GM10847 (cell line): ENCODE data around the gene SRCIN1.

Experiments used
- POLR2A ChIP-seq: IDR thresholded peaks from 2 replicates; pipeline ENCODE4 v1.6.1; 2011; ENCODE audit not compliant: insufficient read length; ENCODE audit errors: extremely low read depth

SRCIN1 gene

DNA sequence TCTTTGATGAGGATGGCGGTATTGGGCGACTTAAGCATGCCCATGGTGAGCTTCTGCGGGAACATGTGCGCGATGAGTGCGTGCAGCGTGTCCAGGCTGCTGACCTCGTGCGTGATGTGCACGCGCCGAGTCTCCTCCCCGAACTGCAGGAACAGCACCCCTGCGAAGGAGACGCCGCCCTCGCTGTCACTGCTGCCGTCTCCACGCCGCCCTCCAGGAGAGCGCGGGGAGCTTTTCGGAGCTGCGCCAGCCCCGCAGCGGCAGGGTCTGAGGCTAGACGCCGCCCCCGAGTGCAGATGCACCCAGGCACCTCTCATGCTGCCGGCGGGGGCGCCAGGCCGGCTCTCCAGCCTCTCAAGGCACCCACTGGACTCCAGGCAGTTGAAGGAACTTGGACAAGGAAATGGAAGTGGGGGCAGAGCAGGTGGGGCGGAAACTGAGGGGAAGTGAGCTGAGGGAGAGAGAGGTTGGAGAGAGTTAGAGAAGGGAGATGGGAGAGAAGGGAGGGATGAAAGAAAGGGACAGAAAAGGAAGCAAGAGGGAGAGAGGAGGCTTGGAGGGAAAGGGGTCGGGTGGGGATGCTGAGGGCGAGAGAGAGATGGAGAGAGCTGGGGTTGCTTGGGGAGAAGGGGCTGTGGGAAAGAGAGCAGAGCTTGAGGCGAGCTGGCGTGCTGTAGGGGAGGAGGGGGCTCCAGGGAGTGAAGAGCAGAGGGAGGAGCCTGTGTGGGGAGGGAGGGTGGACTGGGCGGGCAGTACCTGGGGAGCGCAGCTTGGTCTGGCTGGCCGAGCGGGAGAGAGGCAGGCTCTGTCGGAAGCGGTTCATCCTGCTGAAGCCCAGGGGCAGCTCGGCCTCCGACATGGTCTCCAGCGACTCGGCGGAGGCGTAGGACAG is 42.1 kb downstream of the SRCIN1 start:
- TF ChIP-seq POLR2A: no peak

DNA sequence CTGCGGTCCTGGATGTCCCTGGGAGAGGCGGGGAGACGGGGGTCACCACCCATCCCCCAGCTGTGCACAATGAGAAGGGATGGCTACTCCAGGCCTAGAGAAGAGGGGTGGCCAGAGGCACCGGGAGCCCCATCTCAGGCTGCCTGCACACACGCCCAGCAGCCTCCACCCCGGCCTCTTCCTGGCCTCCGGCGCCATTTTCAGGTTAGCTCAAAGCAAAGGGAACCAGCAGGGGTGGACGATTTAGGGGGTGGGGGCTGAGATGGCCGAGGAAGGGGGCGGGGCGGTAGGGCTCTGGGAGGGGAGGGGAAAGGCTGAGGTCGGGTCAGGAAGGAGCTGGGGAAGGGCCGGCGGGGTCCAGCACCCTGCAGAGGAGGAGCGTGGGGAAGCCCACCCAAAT is 42.8 kb downstream of the SRCIN1 start:
- TF ChIP-seq POLR2A: no peak

DNA sequence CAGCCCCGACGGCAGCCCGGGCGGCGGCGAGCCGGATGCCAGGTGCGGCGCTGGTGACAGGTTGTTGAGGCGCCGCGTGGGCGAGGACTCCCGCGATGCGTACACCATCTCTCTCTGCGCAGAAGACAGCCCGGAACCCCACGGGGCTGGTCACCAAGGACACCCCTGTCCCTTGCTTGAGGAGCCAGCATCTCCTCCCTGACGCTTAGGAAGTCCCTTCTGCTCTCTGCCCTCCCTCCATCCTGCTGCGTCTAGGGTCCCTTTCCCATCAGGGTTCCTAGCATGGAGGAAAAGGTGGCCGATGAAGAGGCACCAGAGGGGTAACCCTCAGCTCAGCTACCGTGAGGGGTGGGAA is 43.6 kb downstream of the SRCIN1 start:
- TF ChIP-seq POLR2A: no peak

DNA sequence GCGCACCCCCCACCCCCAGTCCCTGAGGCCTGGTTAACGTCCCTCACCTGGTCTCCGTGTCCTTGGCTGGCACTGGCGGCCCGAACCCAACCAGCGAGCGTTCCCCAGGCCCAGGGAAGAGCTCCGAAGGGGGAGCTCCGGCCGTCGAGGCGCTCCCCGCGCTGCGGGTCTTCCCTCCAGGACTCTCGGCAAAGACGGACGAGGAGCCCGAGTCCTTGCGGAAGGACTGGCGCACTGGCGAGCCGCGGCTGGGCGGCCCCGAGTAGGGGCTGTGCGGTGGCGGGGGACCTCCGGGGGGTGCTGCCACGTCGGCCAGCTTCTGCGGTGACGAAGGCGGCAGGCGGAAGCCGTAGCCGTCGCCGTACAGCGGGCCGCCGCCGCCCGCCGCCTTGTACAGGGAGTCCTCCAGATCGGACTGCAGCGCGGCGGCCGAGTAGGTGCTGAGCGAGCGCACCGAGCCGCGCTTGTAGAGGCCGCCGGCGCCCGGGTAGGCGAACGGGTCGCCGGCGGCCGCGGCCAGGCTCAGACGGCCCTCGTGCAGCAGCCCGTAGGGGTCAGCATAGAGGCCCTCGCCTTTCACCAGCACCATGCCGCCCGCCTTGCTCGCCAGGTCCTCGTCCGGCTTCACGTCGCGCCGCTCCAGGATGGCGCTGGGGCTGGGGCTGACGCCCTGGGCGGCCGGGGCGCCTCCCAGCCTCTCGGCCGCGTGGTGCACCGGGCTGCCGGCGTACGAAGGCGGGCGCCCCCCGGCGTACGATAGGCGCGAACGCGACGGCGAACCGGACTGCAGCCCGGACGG is 44.1 kb downstream of the SRCIN1 start:
- no peak for TF ChIP-seq POLR2A

DNA sequence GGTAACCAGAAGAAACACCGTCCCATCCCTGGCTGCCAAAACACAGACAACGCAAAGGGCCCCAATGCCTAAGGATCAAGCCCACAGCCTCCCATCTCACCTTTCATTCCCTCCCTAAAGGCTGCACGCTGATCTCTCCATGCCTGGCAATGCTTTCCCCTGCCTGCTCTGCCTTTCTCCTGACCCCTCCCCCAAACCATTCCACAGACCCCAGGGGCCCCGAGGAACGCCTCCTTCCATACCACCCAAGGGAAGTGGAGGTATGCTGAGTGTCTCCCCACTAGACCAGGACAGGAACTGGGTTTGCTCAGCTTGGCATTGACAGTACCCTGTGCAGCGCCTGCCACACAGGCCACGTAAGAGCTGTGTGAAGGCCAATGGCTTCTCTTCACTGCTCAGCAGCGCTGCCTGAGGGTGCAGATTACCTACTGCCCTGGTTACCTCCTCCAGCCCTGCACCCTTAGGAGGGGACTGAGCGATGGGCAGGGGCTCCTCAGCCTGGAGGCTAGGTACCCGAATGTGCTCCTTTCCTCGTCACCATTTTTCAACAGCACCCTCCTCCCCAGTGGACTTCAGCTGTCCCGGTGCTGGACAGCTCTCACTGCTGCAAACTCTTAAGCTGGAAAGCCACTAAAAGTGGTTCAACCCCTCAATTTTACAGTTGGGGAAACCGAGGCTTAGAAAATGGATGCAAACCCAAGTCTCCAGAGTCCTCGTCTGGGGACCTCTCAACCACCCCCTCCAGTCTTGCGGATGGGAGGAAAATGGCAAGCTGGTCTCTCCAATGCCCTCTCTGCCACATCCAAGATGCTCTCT is 45.0 kb downstream of the SRCIN1 start:
- no peak for TF ChIP-seq POLR2A

DNA sequence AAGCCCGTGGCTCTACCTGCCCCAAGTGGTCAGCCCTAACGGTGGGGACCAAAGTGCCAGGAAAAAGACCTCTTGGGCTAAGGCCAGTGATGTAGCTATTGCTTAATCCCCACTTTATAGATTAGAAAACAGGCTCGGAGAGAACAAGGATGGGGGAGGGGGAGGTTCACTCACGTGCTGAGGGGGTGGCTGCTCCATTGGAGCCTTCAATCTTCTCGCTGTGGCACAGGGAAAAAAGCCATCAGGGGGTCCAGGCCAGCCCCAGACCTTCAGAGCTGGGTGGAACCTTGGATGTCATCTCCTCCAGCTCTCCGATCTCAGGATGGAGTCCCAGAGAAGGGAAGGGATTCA is 45.9 kb downstream of the SRCIN1 start:
- TF ChIP-seq POLR2A: no peak

DNA sequence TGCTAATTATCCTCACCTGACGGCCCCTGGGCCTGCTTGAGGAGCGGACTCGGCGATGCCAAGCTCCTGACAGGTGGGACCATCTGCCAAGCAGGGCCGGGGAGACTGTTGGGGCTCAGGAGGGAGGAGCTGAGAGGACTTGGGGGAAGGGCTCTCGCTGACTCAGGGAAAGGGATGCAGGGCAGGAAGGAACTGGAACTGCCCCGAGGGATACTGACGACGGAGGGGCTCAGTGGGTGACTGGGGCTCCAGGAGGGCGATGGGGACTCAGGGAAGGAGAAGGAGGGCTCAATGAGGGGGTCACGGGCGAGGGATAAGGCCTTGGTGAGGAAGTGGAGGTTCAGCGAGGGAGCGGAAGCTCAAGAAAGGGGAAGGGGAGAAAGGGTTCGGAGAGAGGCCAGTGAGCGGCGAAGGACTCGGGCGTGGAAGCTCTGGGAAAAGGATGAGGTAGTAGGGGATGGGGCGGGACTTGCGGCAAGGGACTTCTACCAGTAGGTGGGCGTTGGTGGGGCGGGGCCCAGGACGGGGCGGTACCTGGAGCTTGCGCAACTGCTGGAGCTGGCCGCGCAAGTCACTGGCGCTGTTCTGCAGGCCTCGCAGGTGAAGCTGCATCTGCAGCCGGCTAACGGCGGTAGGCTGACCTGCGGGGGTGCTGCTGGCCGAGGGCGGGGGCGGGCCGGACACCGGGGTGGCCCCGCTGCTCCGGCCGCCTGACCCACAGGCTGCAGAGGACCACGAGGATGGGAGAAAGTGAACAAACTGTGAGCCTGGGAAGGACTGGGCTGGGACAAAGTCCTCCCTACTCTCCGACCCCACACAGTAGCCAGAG is 46.5 kb downstream of the SRCIN1 start:
- TF ChIP-seq POLR2A: no peak

DNA sequence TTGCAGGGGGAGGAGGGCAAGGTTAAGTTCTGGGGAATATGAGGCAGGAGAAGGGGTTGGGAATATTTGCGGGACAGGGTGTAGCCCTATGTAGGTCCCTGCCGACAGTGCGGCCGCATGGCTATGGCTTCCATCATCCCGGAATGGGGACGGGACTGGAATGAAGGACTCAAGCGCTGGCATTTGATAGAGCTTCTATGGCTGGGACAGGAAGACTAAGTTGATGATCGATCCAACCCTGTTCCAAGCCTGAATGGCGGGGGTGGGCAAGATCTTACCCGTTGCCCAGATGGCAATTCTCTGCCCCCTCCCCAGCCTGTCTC is 47.1 kb downstream of the SRCIN1 start:
- no peak for TF ChIP-seq POLR2A

DNA sequence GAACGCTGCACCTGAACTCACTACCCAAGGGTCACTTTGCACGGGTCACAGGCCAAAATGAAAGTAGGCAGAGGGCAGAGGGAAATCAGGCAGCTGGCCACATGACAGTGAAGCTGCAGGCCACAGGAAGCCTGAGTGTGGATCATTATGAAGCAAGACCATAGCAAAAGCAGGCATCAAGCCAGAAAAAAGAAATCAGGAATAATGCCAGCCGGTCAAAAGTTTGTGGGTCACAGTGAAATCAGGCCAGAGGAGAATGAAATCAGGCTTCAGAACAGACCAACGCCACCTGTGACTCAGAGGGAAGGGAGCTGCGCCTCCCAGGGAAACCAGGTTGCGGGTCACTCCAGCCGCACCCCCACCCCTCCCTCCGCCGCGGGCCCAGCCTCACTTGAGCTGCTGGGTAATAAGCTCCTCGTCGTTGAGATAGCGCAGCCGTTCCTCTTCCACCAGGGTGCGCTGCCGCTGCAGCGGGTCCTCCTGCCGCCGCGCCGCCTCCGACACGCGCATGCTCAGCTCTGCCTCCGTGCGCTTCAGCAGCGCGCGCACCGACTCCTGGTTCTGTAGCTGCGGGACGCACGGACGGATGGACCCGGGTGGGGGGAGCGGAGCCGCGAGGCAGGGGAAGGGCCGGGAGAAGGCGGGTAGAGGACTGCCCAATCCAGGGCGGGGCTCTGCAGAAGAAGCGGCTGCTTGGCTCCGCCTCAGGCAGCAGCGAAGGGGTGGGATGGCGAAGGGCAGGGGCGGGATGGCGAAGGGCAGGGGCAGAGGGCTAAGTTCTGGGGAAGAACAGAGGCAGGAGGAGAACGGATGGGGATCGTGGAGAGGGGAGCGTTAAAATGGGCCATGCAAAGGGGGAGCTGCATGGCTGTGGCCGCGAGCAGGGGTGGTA is 47.7 kb downstream of the SRCIN1 start:
- no peak for TF ChIP-seq POLR2A

DNA sequence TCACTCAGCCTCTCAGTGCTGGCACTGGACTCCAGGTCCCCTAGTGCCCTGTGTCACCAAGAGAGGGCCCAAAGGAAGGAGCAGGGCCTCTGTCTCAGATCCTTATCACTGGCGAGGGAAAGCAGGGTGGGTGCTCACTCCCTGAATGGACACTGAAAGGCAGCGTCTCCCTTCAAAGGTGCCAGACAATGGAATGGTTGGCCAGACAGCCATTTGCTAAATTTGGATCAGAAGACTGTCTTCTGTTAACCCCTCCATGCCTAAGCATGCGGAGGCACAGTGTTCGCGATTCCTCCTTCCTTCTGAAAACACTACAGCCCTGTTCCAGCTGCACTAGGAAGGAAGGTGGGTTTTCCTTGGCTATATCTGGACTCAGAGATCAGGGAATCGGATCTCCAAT is 48.4 kb downstream of the SRCIN1 start:
- TF ChIP-seq POLR2A: no peak

DNA sequence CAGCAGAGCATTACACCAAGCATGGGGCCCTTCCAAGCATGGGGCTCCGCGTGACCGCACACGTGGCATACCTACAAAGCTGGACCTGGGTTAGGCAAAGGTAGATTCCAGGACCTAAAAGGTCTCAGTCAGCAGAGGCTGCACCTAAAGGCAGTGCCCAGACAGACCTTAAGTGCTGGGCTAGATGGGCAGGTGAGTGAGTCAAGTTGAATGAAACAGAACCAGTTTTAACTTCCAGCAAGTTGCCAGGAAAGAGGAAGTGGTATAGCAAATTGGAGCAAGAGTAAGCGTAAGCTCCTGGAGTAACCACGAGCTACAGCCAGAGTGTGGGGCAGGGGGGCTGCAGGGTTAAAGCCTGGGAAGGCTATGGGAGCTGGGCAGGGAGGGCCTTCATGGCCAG is 49.5 kb downstream of the SRCIN1 start:
- TF ChIP-seq POLR2A: no peak

DNA sequence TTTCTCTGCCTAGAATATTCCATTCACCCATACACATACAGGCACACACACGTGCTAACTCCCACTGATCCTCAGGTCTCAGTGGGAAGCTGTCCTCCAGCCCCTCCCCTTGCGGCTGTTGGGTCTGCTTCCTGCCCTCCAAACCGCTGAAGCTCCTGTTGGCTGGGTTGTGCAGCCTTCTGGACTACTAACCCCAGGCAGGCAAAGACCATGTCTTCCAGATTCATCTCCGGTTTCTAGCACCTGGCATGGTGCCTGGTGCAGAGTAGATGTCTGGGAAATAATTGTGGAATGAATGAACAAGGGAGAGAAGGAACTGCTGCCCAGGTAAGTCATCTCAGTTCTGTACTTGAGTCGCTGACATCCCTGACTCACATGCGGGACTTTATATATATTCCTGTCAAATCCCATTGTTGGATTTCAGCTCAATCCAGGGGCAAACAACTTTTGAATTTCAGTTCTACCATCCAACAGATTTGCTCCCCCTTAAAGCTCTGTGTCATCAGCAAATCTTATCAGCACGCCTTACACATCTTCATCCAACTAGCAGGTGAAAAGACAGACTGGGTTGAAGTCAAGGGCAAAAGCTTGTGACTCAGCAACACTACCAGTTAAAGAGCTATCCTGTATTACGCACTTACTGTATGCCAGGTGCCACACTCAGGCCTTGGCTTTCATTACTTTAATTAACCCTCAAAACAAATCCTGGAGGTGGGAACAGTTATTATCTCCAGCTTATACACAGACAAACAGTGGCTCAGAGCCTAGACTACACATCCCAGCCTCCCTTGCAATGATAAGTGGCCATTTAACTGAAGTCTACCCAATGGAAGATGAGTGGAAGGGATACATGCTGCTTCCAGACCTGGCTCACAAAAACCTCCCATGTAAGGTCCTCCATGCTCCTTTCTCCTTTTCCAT is 51.1 kb downstream of the SRCIN1 start:
- no peak for TF ChIP-seq POLR2A

DNA sequence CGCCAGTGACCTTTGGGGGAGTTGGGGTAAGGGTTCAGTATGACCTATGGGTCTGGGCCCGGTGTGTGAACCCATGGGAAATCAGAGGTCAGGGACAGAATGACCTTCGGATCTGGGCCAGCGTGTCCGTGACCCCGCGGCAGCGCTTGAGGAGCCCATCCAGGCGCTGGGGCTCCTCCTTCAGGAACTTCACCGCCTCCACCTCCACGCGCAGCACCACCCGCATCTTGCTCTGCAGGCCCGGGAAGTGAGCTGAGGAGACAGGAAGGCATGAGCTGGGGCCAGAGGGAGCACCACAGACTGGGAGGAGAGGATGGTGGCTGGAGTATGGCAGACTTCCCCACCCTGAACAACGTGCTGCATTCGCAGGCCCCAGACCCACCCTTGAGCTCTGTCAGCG is 53.4 kb downstream of the SRCIN1 start:
- TF ChIP-seq POLR2A: no peak
